Activated gamma-delta T cell treated with anti-CD3 and anti-CD28 coated beads, Interleukin-2, amount 50 U/mL, for 16 hours (primary cell): ENCODE results near the gene ADCY7.
A peak's percentile ranks its signal among the peaks of the same experiment; 100 is the strongest.

Experiments used
- DNase-seq: peaks from one replicate; pipeline ENCODE4 v3.0.0-alpha.2; 2020; ENCODE audit warnings: low read depth

Gene ADCY7

DNA sequence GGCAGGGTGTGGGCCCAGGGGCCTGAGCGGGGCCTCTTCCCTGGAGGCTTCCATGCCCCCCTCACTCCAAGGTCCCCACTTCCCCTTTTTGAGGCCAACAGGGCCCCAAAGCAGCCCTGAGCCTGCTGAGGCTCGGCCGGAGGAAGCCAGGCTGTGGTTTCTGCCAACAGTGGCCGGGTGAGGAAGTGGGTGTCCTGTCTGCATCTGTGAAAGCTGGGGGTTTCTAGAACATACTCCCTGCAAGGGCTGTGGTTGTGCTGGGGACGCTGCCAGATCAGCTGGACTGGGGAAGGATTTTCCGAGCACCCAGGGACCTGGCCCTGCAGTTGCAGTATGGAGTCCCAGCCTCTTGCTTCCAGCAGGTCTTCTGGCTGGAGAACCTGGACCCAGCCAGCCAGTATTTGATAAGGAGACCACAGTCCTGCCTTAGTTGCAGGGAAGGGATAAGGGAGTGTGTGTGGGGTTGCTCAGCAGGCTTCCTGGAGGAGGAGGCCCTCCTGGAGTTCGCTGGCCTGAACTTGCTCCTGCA lies 15.7 kb downstream of the ADCY7 start:
- peak; percentile 51 for DNase-seq

DNA sequence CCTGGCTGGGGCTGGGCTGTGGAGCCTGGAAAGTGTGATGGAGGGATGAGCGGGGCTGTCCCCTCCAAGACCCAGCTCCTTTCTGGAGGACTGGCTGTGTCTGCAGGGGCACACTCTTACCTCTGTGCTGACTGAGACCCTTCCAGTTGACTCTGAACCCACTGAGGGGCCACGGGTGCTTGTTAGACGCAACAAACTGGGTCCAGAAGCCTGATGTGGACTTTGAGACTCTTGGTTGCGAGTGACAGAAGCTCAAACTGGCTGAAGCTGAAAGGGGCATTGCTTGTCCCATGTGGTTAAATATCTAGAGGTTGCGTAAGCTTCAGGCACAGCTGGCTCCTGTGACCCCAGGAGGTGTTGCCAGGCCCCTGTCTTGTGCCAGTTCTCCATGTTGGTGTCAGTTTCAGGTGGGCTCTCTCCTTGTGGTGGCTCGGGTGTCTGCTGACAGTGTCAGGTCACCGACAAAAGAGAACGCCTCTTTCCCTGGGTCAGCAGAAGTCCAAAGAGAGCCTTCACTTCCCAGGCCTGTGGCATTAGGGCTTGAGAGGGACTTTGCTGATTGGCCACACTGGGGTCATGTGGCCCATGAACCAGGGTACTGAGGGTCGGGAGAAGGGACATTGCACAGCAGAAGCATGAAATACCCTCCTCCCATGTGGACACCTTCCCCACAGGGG lies 16.7 kb downstream of the ADCY7 start:
- DNase-seq = no peak

DNA sequence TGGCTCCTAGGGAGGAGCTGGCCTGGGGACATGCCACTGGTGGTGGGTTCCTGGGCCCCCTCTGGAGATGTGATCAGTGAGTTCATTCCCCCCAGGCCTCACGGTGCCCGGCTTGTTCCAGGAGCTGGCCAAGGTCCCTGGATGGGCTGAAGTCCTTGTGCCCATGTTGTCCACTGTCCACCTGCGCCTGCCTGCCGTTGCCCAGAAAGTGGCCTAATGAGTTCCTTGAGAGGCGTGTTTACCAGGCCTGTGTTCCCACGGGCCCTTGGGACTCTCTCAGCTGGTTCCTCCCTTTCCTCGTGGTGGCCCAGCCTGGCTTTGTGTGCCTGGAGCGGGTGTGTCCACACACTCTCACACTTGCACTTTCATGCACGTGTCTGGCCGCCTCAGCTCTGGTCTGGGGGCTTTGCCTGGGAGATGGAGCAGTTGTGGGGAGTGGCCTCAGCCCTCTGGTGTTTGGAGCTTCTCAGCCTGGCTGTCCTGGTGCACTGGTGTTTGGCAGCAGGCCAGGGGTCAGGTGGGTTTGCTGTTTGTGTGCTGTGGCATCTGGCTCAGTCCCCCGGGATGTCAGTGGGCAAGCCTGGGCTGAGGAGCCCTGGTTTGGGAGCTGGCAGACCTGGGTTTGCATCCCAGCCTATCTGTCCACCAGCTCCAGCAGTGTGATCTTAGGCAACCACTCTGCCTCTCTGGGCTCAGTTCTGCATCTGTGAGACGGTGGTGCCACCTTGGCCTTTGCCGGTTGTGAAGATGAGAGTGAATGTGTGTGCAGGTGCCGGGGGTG lies 18.0 kb downstream of the ADCY7 start:
- DNase-seq = no peak

DNA sequence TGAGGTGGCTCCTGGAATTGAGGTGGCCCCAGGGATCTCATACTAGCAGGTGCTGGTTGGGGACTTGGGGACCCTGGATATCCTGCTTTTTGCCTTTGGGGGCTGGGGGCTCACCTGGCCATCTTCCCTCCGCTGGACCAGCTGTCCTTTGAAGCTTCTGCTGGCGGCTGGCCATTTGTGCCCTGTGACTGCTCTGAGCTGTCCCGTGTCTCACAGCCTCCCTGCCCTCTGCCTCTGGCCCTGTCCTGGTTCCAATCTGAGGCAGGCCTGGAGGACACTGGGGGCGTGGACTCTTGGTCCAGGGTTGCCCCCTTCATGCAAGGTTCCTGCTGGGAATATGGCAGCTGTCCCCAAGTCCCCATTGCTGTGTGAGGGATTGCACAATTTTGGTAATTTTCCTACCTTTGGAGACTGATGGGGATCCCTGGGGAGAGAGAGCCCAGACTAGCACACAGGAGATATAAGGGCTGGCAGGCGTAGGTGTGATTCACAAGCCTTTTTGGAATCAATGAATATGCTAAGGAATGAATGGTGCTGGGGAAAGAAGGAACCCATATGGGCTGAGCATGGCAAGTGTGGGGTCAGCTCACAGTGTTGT lies 19.2 kb downstream of the ADCY7 start:
- no peak for DNase-seq

DNA sequence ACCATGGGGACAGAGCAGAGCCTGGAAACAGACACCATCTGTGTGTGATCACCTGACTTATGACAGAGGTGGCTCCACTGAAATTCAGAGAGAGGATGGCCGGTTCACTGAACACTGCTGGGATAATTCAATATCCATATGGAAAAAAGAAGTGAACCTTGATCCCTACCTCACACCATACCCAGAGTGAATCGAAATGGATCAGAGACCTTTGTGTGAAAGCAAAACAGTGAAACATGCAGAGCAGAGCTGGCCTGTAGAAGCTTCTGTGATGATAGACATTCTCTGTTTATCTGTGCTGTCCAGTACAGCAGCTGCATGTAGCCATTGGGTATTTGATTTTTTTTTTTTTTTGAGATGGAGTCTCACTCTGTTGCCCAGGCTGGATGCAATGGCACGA lies 20.3 kb downstream of the ADCY7 start:
- DNase-seq = no peak

DNA sequence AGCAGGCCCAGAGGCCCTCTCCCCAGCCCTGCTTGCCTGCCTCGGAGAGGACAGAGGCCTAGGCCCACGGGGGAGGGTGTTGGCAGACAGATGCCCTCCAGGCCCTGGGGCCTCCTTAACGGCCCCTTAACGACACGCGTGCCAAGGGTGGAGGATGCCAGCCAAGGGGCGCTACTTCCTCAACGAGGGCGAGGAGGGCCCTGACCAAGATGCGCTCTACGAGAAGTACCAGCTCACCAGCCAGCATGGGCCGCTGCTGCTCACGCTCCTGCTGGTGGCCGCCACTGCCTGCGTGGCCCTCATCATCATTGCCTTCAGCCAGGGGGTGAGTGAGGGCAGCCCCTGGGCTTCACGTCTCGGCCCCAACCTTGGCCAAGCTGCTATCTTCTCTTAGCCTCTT lies 21.7 kb downstream of the ADCY7 start:
- no peak for DNase-seq

DNA sequence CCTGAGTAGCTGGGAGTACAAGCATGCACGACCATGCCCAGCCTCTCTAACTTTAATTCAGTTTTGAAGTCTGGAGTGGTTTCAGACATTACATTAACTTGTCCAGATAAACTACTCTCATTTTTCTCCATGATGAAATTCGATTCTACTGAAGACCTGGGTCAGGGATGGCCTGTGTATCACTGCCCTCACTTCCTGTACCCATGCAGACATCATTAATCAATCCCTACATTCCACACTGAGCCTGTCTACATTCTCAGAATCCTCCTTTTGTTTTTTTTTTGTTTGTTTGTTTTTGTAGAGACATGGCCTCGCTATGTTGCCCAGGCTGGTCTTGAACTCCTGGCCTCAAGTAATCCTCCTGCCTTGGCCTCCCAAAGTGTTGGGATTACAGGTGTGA lies 22.6 kb downstream of the ADCY7 start:
- no peak for DNase-seq

DNA sequence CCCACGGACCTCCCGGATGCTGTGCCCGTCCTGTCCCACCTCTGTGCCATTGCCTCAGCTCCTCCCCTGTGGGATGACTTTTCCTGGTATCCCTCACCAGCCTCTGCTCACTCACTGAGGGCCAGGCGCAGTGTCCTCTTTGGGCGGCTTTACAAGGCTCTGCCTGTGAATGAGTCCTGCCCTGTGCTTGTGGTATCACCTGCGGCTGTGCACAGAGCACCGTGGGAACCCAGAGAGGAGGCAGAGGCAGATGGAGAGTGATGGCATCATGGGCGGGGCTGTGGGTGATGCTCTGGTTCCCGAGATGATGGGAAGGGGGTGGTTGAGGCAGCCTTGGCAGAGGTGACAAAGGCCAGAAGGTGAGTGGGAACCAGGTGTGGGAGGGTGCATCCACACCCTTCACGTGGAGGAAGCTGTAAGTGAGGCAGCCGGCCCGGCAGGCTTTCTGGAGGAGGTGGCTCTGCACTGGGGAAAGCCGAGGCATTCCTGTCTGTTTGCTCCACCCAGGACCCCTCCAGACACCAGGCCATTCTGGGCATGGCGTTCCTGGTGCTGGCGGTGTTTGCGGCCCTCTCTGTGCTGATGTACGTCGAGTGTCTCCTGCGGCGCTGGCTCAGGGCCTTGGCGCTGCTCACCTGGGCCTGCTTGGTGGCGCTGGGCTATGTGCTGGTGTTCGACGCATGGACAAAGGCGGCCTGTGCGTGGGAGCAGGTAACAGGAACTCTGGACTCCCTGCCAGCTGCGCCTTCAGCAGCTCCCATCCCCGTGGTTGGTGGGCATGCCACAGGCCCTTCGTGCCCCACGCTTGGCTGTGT lies 23.8 kb downstream of the ADCY7 start:
- DNase-seq = no peak

DNA sequence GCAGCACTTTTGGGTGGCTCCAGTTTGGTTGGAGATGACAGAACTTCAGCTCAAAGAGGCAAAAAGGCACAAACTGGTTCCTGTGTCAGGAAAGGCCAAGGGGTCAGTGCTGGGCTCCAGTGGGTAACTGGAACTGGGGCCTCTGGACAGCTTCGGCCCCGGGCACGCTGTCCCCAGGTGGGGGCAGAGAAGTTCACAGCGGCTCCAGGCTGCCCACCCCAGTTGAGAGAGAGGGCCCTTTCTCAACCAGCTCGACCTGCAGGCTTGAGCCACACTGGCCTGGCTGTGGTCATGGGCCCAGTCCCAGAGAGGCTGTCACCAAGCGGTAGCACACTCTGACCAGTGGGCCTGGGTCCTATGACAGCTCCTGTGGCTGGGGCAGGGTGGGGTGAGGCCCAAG lies 24.5 kb downstream of the ADCY7 start:
- no peak for DNase-seq

DNA sequence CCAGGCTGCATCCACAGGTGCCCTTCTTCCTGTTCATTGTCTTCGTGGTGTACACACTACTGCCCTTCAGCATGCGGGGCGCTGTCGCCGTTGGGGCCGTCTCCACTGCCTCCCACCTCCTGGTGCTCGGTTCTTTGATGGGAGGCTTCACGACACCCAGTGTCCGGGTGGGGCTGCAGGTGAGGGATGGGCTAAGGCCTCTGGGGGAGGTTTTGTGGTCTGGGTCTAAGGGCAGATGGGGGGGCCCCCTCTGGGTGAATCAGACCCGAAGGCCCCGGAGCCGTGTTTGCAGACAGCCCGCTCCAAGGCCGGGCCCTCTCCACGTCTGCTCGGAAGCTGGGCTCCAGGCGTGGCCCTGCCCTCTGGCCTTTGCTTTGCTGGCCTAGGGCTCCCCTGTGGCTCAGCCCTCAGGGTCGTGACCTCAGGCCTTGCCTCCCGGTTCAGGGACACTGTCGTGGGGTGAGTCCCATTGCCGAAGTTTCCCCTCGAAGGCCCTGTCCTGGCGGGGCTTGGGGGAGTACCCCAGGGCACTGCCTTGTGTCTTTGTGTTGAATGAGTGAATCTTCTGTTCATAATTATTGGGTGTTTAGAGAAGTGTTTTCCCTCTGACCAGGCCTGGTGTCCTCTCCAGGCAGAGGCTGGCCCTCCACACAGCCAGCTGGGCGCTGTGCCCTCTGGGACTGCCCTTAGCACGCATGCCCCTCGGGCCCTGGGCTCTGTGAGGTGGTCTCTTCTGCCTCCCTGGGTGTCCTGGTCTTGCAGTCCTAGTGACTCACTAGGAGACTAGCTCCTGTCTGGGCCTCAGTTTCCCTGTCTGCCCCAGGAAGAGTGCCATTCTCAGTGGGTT lies 25.6 kb downstream of the ADCY7 start:
- DNase-seq = no peak

DNA sequence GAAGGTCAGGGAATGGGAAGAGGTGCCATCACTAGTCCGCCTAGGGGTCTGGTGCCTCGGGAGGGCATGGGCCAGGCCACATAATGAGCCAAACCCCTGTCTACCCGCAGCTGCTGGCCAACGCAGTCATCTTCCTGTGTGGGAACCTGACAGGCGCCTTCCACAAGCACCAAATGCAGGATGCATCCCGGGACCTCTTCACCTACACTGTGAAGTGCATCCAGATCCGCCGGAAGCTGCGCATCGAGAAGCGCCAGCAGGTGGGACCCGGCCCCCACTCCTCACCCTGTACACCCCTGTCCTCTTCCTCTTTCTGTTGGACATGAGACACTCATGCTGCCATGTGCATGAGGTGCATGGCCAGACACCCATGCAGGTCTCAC lies 26.2 kb downstream of the ADCY7 start:
- DNase-seq = no peak

DNA sequence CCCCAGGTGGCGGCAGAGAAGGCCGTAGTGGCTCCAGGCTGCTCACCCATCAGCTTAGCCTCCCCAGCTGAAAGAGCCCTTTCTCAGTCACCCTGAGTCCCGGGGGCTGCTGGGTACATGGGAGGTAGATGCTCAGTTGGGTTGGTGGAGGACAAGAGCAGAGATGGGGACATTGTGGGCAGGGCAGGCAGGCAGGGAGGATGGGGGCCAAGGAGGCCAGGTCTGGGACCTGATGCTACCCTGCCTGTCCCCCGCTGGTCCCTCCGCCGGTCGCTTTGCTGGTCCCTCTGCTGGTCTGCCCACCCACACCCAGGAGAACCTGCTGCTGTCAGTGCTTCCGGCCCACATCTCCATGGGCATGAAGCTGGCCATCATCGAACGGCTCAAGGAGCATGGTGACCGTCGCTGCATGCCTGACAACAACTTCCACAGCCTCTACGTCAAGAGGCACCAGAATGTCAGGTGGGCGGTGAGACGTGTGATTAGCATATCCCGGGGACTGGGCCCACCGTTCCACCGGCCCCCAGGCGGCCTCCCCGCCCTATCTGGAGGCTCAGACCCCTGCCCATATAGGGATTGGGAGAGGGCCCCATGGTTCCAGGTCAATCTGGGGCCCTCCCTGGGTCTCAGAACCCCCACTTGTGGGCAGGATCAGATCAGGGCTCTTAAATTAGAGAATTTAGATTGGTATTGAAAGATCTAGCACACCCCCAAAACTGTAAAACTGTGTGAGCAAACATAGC lies 26.9 kb downstream of the ADCY7 start:
- no peak for DNase-seq

DNA sequence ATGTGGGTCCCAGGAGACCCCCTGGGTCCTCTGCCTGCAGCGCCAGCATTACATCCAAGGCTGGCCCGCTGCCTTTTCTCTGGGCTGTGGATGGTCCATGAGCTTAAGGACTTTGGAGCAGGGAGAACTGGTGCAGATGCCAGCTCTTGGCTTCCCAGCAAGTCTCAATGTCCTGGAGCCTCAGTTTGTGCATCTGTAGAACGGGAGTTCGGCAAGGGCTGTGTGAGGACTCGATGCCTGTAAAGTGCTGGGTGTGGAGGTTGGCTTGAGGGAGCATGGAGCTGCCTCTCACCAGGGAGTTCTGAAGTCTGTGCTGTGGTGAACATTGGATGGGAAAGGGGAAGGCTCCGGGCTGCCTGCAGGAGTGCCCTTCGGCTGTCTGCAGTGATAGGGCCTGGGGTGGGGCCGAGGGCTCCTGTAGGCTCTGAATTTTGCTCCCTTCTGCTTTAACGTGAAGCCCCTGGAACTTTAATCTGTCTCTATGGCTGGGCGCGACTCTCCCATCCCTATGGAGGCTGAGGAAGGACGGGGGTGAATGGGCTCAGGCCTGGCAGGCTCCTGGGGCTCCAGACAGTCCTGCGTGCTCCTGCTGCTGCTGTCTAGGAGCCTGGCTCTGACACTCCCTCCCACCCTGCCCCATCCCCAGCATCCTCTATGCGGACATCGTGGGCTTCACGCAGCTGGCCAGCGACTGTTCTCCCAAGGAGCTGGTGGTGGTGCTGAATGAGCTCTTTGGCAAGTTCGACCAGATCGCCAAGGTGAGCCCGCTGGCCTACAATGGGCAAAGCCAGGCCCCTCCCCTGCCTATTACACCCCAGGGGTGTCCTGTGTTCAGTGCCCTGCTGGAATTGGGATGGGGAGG lies 27.9 kb downstream of the ADCY7 start:
- DNase-seq = no peak

DNA sequence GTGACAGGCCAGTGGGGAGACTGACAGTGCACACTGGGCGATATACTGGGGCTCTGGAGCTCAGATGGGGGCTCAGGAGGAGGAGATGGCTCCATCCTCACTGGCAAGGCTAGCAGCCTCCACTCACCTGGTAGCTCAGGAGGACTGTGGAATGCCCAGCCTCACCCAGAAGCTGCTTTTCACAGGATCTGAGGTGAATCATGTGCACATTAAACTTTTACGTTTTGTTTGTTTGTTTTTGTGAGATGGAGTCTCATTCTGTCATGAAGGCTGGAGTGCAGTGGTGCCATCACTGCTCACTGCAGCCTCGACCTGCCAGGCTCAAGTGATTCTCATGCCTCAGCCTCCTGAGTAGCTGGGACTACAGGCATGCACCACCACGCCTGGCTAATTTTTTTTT lies 28.6 kb downstream of the ADCY7 start:
- no peak for DNase-seq

DNA sequence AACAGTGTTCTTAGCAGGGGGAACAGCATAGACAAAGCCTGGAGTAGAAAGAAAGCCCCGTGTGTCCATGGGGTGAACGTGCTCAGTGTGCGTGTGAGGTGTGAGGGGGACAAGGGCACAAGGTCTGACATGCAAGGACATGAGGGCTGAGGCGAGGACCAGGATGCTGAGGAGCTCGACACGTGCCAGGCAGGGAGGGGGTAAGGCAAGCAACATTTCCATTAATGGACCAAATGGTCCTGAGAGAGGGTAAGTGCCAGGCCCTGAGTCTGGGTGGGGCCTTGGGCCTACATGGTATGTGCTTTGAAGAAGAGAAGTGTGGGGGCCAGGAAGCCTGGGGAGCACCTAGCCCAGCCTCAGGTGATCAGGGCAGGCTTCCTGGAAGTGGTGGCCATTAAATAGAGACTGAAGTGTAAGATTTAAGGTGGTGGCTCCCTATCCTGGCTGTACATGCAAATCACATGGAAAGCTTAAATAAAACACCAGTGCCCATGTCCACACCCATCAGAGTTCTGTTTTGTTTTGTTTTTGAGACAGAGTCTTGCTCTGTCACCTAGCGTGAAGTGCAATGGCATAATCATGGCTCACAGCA lies 29.3 kb downstream of the ADCY7 start:
- no peak for DNase-seq

DNA sequence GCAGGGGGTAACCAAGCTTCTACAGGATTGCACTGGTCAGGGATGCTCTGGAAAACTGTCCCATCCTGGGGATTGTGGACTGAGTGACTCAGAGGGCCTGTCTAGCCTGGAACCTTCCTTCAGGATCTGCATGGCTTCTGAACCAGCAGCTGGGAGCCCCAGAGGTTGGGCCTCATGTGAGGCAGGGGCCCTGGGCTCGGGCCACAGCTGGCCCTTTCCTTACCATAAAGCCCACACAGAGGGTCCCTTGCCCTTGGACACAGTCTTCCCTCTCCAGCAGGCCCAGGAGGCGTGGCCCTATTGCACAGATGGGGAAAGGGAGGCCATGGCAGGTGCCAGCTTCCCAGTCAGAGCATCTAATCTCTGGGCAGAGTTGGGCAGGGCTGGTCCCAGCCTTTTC lies 30.5 kb downstream of the ADCY7 start:
- no peak for DNase-seq

DNA sequence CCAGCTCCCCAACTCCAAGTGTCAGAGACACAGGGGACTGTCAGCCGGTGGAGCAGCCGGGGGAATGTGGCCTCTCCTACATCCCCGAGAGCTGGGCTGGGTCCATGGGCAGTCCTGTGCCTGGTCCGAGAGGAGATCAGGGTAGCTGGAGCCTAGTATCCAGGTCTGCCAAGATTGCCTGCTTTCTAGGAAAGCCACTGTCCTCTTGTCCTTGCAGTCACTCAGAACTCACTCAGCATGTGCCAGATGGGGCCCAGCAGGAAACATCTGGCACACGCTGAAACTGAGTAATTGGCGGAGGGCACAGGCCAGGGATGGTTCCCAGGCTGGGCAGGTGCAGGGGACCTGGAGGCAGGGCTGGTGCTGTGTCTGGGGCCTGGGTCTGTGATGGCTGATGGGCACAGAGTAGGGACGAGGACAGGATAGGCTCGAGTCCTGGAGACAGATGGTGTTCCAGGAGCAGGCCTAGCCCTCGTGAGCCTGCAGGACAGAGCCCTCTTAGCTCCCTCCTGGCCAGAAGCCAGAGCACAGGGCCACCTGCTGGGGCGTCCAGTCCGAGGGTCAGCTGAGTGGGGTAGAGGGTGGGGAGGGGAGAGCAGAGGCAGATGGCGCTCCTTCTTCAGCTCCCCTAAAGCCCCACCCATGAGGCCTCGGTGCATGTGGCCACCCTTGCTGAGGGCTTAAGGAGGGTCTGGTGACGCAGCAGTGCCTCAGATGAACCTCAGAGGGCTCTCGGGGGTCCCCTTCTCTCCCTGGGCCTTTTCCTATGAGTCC lies 31.1 kb downstream of the ADCY7 start:
- no peak for DNase-seq

DNA sequence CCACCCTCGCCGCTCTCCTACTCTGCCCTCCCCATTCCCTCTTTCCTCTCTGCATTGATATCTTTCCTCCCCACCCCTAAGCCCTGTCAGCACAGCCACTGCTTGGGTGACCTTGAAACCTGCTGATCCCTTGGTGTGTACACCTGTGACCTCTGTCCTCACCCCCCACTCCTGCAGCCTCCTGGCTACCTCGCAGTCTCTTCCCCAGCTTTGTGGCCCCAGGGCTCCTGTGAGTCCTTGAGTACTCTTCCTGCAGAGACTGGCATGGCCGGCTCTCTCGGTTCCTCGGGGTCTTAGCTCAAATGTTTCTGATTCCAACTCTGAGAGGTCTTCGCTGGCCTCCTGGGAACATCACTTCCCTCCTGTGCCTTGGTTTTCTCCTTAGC lies 31.7 kb downstream of the ADCY7 start:
- no peak for DNase-seq
